GM21390 (cell line): Measurements from ENCODE around the gene TENT4B.
"Not testable (repeated sequence)": the region's sequence is repeated elsewhere in the genome, so short reads cannot be mapped to it uniquely, and the experiment has no call there.

Experiments used
- ATAC-seq: cut with Tn5 transposase; IDR thresholded peaks from one replicate; pipeline ENCODE4 v1.9.1; 2021; ENCODE audit not compliant: unreplicated experiment

TENT4B gene

GRCh38 chr16:50152807-50153595 lies at the start of gene TENT4B:
TSS of gene TENT4B (plus strand) at chr16:50153306. CDS start at chr16:50153622, 316 bp downstream.
- peak; percentile 74 for ATAC-seq

- no peak for ATAC-seq
These were observed 49.3 kb upstream of the TENT4B start for GRCh38 chr16:50103764-50104163.

GRCh38 chr16:50114357-50115129 lies 38.6 kb upstream of the TENT4B start:
- ATAC-seq, result no peak

GRCh38 chr16:50120711-50121110 lies 32.4 kb upstream of the TENT4B start:
- no peak for ATAC-seq

GRCh38 chr16:50121278-50121677 lies 31.8 kb upstream of the TENT4B start:
- ATAC-seq, result peak; percentile 60

GRCh38 chr16:50121721-50122445 lies 31.2 kb upstream of the TENT4B start:
- peak; percentile 54 for ATAC-seq

- no peak for ATAC-seq
These were observed 29.7 kb upstream of the TENT4B start for GRCh38 chr16:50123417-50123816.

- no peak for ATAC-seq
These were observed 28.3 kb upstream of the TENT4B start for GRCh38 chr16:50124769-50125168.

- no peak for ATAC-seq
These were observed 26.9 kb upstream of the TENT4B start for GRCh38 chr16:50126183-50126582.

- not testable (repeated sequence) for ATAC-seq
These were observed 20.5 kb upstream of the TENT4B start for GRCh38 chr16:50132571-50132970.

- ATAC-seq, result no peak
These were observed 19.9 kb upstream of the TENT4B start for GRCh38 chr16:50133214-50133613.

- ATAC-seq, result no peak
These were observed 16.7 kb upstream of the TENT4B start for GRCh38 chr16:50136399-50136798.

- no peak for ATAC-seq
These were observed 15.8 kb upstream of the TENT4B start for GRCh38 chr16:50137268-50137667.

- ATAC-seq, result no peak
These were observed 13.5 kb upstream of the TENT4B start for GRCh38 chr16:50139580-50139979.

GRCh38 chr16:50144211-50144610 lies 8.9 kb upstream of the TENT4B start:
- ATAC-seq, result no peak

GRCh38 chr16:50146479-50147435 lies 6.3 kb upstream of the TENT4B start:
- ATAC-seq, result no peak

- no peak for ATAC-seq
These were observed 1.8 kb upstream of the TENT4B start for GRCh38 chr16:50151322-50151721.

- no peak for ATAC-seq
These were observed 1.4 kb upstream of the TENT4B start for GRCh38 chr16:50151756-50152155.

- ATAC-seq, result peak; percentile 50
These were observed 727 bp upstream of the TENT4B start for GRCh38 chr16:50152351-50152806.
